Gastroesophageal sphincter (tissue), 3 donors: Measurements from ENCODE around the gene RFX4.

Experiments used
- CTCF ChIP-seq, 4 experiments: fragments of 200-600 bp in 2 of 4; fragments of 450-650 bp in 2 of 4; sonication (generic) in 1 of 4; IDR thresholded peaks; one replicate each; pipeline ENCODE4 v1.5.1; 2017 to 2019; ENCODE audit warnings: antibody characterized with exemption in 4 of 4, mild to moderate bottlenecking in 2 of 4, moderate library complexity in 2 of 4
- EP300 ChIP-seq: sonication (generic); formaldehyde crosslinking; IDR thresholded peaks from one replicate; pipeline ENCODE4 v1.6.1; 2017; ENCODE audit warnings: antibody characterized with exemption, mild to moderate bottlenecking
- POLR2A ChIP-seq, 2 donors: fragments of 450-650 bp; IDR thresholded peaks; one replicate each; pipeline ENCODE4 v1.6.1; 2017; ENCODE audit warnings: antibody characterized with exemption in 2 of 2, mild to moderate bottlenecking in 2 of 2, moderate library complexity in 1 of 2
- POLR2AphosphoS5 ChIP-seq: sonication (generic); formaldehyde crosslinking; IDR thresholded peaks from one replicate; pipeline ENCODE4 v1.6.1; 2017; ENCODE audit warnings: antibody characterized with exemption

- TF ChIP-seq POLR2A (IDR thresholded peaks at IDR 0.05): no peak
- no peak for TF ChIP-seq POLR2AphosphoS5
- TF ChIP-seq CTCF (IDR thresholded peaks at IDR 0.05): no peak
- TF ChIP-seq EP300: no peak
Observed at GRCh38 chr12:106801167-106801708, 218.4 kb downstream of the RFX4 start.
